Left ventricle myocardium inferior (tissue), 1 donor: Measurements from ENCODE around the gene RCVRN. TPM values are rescaled to one million over a fixed set of nuclear protein-coding genes. Genes with fewer than 3 reads are reported as not detected.

Source experiments
- DNase-seq: peaks from one replicate; pipeline ENCODE4 v3.0.0-alpha.2; 2020
- H3K27ac ChIP-seq: fragments of 200-600 bp; replicated peaks from 2 replicates; pipeline ENCODE4 v1.8.0; 2021
- H3K27me3 ChIP-seq: fragments of 200-600 bp; 2 replicates; pipeline ENCODE4 v1.8.0; 2021; ENCODE audit warnings: low read depth
- H3K36me3 ChIP-seq: fragments of 200-600 bp; 2 replicates; pipeline ENCODE4 v1.8.0; 2021
- H3K4me1 ChIP-seq: fragments of 200-600 bp; 2 replicates; pipeline ENCODE4 v1.8.0; 2021
- H3K4me3 ChIP-seq: fragments of 200-600 bp; 2 replicates; pipeline ENCODE4 v1.8.0; 2021; ENCODE audit warnings: mild to moderate bottlenecking, moderate library complexity
- H3K9me3 ChIP-seq: fragments of 200-600 bp; replicated peaks from 2 replicates; pipeline ENCODE4 v1.8.0; 2021
- intact Hi-C: fragments of 100-400 bp; cut with micrococcal nuclease; formaldehyde crosslinking; loops from one replicate; pipeline ENCODE4 v1.11.0; 2022
- total RNA-seq: library from RNA; stranded (reverse); fragmentation: NEBNext Ultra II Directional; extraction: Animal tissue kit (Norgen Biotek cat#: 25700); gene quantifications from one replicate; pipeline ENCODE4 v1.2.1, GENCODE V29; 2021
- TF ChIP-seq, protein P1 (sequence below): fragments of 200-600 bp; IDR thresholded peaks from 2 replicates; pipeline ENCODE4 v1.8.0; 2021; ENCODE audit warnings: antibody characterized with exemption, mild to moderate bottlenecking, borderline replicate concordance
- donor health status: DM: no; HTN: yes; CAD: no; lungs with severe emphysema.

The RCVRN gene
- total RNA-seq, 1 donor from 2014 or later = 0.47 TPM

DNA sequence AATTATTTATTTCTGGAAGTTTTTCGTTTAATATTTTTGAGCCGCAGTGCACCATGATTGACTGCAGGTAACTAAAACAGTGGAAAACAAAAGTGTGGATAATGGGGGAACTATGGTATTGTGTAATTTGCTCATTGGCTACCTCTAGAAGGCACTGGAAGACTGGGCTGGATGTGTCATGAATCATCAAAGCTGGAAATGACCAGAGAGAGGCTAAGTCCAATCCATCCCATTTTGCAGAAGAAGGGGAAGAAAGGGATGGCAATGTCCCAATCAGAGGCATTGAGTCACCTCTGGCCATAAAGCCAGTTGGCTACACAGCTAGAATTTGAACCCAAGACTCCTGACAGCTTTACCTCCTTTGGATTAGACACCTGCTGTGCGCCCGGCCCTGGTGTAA, 50.0 kb downstream of the RCVRN start:
- H3K9me3 ChIP-seq = peaks cover 18% of the 10 kb centered on the region
- intact Hi-C loops = no loop called here
- no peaks in the 10 kb centered on the region for H3K27me3 ChIP-seq
- no peak overlapping the region for H3K4me3 ChIP-seq
- H3K27ac ChIP-seq = no peak overlapping the region
- H3K36me3 ChIP-seq = no peaks in the 10 kb centered on the region
- no peak for DNase-seq
- TF ChIP-seq, protein P1, sequence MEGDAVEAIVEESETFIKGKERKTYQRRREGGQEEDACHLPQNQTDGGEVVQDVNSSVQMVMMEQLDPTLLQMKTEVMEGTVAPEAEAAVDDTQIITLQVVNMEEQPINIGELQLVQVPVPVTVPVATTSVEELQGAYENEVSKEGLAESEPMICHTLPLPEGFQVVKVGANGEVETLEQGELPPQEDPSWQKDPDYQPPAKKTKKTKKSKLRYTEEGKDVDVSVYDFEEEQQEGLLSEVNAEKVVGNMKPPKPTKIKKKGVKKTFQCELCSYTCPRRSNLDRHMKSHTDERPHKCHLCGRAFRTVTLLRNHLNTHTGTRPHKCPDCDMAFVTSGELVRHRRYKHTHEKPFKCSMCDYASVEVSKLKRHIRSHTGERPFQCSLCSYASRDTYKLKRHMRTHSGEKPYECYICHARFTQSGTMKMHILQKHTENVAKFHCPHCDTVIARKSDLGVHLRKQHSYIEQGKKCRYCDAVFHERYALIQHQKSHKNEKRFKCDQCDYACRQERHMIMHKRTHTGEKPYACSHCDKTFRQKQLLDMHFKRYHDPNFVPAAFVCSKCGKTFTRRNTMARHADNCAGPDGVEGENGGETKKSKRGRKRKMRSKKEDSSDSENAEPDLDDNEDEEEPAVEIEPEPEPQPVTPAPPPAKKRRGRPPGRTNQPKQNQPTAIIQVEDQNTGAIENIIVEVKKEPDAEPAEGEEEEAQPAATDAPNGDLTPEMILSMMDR = no peak
- H3K4me1 ChIP-seq = no peaks in the 10 kb centered on the region

GRCh38 chr17:9854255-9854654, 50.8 kb downstream of the RCVRN start:
- H3K36me3 ChIP-seq = no peaks in the 10 kb centered on the region

DNA sequence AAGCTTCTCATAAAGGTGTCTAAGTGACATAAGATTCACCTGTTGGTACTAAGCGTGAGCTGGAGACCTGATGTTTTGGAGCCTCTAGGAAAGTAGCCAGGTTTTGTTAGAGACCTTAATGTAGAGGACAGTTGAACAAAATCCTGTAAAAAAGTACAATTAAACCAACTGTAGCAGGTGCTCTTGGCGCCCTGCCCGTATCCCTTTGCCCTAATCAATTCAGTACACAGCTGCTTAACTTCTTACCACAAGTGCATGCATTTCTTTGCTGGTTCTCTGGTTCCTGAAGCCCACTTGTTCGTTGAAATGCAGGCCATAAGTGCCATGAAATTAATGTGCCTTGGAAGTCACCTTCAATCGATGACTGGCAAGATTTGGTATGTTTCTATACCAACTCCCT, 54.9 kb downstream of the RCVRN start:
- H3K36me3 ChIP-seq = no peaks in the 10 kb centered on the region
- DNase-seq = no peak
- no peaks in the 10 kb centered on the region for H3K4me1 ChIP-seq
- H3K27me3 ChIP-seq = no peaks in the 10 kb centered on the region
- H3K4me3 ChIP-seq = no peak overlapping the region
- H3K9me3 ChIP-seq = no peaks in the 10 kb centered on the region
- H3K27ac ChIP-seq = no peak overlapping the region
- TF ChIP-seq, protein P1 = no peak
- intact Hi-C loops = no loop called here

More at GRCh38 chr17:9854255-9854654, 50.8 kb downstream of the RCVRN start:
- no peak for DNase-seq
- Histone ChIP-seq H3K4me1 (no peaks in the 10 kb centered on the region), H3K27me3 (no peaks in the 10 kb centered on the region), H3K4me3 (no peak overlapping the region), H3K9me3 (peaks cover 16% of the 10 kb centered on the region), H3K27ac (no peak overlapping the region)
- intact Hi-C loops = no loop called here
- TF ChIP-seq, protein P1 = no peak

Other genes starting within 250 kb of the RCVRN start
- 3.1 TPM for gene DHRS7C, start 113.7 kb downstream of the RCVRN start, total RNA-seq
- not detected for gene GSG1L2, start 83.2 kb downstream of the RCVRN start, total RNA-seq
- gene GLP2R, start 79.3 kb downstream of the RCVRN start, total RNA-seq = not detected